Measurements from ENCODE around the gene IL31RA.

The IL31RA gene

DNA sequence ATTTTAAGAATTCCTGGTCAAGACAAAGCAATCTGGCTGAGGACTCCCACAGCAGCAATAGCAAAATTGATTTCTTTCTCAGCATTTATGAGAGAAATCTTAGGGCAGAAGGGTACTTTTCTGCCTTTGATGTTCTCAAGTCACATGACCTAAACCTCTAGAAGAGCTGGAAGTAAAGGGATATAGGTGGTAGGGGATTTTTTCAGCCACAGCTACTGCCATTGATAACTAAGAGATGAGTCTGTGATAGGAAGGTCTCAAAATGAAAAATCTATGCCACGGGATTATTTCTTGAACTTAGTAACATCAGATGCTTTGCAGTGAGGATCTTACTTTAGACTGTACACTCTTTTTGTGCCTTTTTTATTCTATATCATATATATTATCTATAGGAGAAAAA lies 108.1 kb downstream of the IL31RA start:
- Histone ChIP-seq H3K4me3 (ENCODE audit: low read depth in 1 of 2, low read length in 2 of 2) (no peak overlapping the region), H3K36me3 (ENCODE audit: control insufficient read depth in 1 of 2, insufficient read depth in 2 of 2, low read length in 2 of 2) (peaks cover 47 to 62% of the 10 kb centered on the region in 2 donors), H3K27me3 (ENCODE audit: low read depth, low read length) (no peaks in the 10 kb centered on the region), H3K27ac (ENCODE audit: low read length) (no peak overlapping the region), H3K9me3 (ENCODE audit: control insufficient read depth in 1 of 2, low read length in 2 of 2) (no peaks in the 10 kb centered on the region), H3K4me1 (ENCODE audit: control insufficient read depth in 1 of 2, insufficient read depth in 2 of 2, low read length in 2 of 2) (no peaks in the 10 kb centered on the region)

DNA sequence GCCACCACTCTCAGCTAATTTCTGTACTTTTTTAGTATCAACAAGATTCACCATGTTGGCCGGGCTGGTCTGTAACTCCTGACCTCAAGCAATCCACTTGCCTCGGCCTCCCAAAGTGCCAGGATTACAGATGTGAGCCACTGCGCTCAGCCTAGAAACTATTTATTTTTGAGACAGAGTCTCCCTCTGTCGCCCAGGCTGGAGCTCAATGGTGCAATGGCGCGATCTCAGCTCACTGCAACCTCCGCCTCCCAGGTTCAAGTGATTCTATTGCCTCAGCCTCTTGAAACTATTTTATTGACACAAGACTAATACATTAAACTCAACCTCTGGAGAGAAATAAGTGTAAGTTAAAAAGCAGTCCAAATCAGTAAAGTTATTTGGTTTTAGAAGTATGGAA lies 109.6 kb downstream of the IL31RA start:
- peaks cover 33 to 48% of the 10 kb centered on the region in 2 donors for H3K36me3 ChIP-seq (ENCODE audit: control insufficient read depth in 1 of 2, insufficient read depth in 2 of 2, low read length in 2 of 2)
- H3K27ac ChIP-seq (ENCODE audit: low read length): no peak overlapping the region
- H3K27me3 ChIP-seq (ENCODE audit: low read depth, low read length): no peaks in the 10 kb centered on the region
- no peaks in the 10 kb centered on the region for H3K9me3 ChIP-seq (ENCODE audit: control insufficient read depth in 1 of 2, low read length in 2 of 2)
- no peaks in the 10 kb centered on the region for H3K4me1 ChIP-seq (ENCODE audit: control insufficient read depth in 1 of 2, insufficient read depth in 2 of 2, low read length in 2 of 2)
- no peak overlapping the region for H3K4me3 ChIP-seq (ENCODE audit: low read depth in 1 of 2, low read length in 2 of 2)

DNA sequence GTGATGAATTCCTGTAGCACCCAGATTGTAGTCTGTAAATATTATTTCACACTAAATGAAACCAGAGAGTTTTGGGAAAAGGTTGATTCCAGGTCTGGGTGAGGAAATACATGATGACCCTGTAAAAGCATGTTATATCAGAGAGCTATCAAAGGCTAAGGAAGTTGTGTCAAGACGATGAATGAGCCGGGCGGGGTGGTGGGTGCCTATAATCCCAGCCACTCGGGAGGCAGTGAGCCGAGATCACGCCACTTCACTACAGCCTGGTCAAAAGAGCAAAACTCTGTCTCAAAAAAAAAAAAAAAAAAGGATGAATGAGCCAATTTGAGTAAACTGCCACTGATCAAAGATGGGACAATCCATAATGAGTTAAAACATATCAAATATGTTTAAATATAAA lies 114.4 kb downstream of the IL31RA start:
- no peak overlapping the region for H3K27ac ChIP-seq (ENCODE audit: low read length)
- H3K9me3 ChIP-seq (ENCODE audit: control insufficient read depth in 1 of 2, low read length in 2 of 2): no peaks in the 10 kb centered on the region
- no peaks in the 10 kb centered on the region for H3K27me3 ChIP-seq (ENCODE audit: low read depth, low read length)
- H3K4me3 ChIP-seq (ENCODE audit: low read depth in 1 of 2, low read length in 2 of 2): no peak overlapping the region
- peaks cover 0 to 1% of the 10 kb centered on the region in 2 donors for H3K4me1 ChIP-seq (ENCODE audit: control insufficient read depth in 1 of 2, insufficient read depth in 2 of 2, low read length in 2 of 2)
- peaks cover 22 to 23% of the 10 kb centered on the region in 2 donors for H3K36me3 ChIP-seq (ENCODE audit: control insufficient read depth in 1 of 2, insufficient read depth in 2 of 2, low read length in 2 of 2)

DNA sequence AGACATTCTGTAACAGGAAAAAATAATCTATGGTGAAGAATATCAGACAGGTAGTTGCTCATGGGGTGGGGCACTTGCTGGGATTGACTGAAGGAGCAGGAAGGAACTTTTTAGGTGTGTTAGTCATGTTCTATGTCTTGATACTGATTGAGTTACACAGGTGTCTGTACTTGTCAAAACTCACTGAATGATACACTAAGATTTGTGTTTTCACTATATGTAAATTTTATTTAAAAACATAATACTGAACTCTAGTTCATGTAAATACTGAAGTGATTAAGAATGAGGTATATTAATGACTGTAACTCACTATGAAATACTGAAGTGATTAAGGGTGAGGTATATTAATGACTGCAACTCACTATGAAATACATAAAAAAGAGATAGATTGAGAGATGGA lies 115.1 kb downstream of the IL31RA start:
- H3K4me3 ChIP-seq (ENCODE audit: low read depth in 1 of 2, low read length in 2 of 2): no peak overlapping the region
- H3K36me3 ChIP-seq (ENCODE audit: control insufficient read depth in 1 of 2, insufficient read depth in 2 of 2, low read length in 2 of 2): peaks cover 17% of the 10 kb centered on the region in 2 donors
- H3K27me3 ChIP-seq (ENCODE audit: low read depth, low read length): no peaks in the 10 kb centered on the region
- H3K27ac ChIP-seq (ENCODE audit: low read length): no peak overlapping the region
- peaks cover 0 to 9% of the 10 kb centered on the region in 2 donors for H3K4me1 ChIP-seq (ENCODE audit: control insufficient read depth in 1 of 2, insufficient read depth in 2 of 2, low read length in 2 of 2)
- no peaks in the 10 kb centered on the region for H3K9me3 ChIP-seq (ENCODE audit: control insufficient read depth in 1 of 2, low read length in 2 of 2)

DNA sequence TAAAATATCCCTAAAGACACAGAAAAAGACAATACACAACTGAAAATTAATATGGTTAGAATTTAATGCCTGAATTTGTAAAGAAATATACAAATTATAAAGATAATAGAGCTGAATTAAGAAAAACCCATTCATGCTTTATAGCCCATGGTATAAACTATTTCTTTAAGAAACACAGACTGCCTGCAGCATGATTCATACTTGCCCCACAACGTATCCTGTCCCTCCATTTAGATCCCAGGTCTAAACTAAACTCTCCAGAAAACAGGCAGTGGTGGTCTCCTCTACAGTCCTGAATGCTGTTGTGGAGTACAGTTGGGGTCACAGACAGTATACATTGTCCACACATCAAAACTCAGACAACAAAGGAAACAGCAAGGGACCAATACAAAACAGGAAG lies 118.8 kb downstream of the IL31RA start:
- no peaks in the 10 kb centered on the region for H3K9me3 ChIP-seq (ENCODE audit: control insufficient read depth in 1 of 2, low read length in 2 of 2)
- H3K36me3 ChIP-seq (ENCODE audit: control insufficient read depth in 1 of 2, insufficient read depth in 2 of 2, low read length in 2 of 2): peaks cover 10 to 15% of the 10 kb centered on the region in 2 donors
- H3K27me3 ChIP-seq (ENCODE audit: low read depth, low read length): no peaks in the 10 kb centered on the region
- H3K4me3 ChIP-seq (ENCODE audit: low read depth in 1 of 2, low read length in 2 of 2): no peak overlapping the region
- peaks cover 3 to 24% of the 10 kb centered on the region in 2 donors for H3K4me1 ChIP-seq (ENCODE audit: control insufficient read depth in 1 of 2, insufficient read depth in 2 of 2, low read length in 2 of 2)
- H3K27ac ChIP-seq (ENCODE audit: low read length): no peak overlapping the region
